Activated gamma-delta T cell treated with Interleukin-2 at 50 U/mL for 16 hours (primary cell): ENCODE results near the gene GARIN3.

Experiments used
- DNase-seq: peaks from one replicate; pipeline ENCODE4 v3.0.0-alpha.2; 2020

Gene GARIN3

DNA sequence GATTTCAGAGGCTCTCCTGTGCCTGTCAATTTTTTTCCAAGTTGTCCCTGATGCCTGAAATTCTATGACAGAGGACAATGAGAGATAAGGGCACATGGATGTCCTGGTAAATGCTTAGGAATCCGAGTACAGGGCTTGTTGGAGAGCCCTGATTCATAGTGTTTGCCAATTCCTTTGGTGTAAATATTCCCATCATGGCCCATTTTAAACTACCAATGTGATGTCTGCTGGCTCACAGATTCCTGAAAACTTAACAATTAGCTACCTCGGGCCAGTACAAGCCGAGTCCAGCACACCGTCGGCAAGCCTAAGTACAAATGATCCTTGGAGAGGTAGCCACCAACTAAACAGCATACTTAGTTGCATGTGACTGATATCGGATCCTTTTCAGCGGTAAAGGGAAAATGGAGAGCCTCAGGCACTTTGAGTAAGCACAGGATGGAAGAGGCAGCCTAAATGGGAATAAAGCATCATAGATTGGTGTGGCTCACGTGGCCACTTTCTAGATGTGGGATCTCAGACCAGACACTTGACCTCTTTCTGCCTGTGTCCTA lies 18.1 kb upstream of the GARIN3 start:
- DNase-seq, result no peak

DNA sequence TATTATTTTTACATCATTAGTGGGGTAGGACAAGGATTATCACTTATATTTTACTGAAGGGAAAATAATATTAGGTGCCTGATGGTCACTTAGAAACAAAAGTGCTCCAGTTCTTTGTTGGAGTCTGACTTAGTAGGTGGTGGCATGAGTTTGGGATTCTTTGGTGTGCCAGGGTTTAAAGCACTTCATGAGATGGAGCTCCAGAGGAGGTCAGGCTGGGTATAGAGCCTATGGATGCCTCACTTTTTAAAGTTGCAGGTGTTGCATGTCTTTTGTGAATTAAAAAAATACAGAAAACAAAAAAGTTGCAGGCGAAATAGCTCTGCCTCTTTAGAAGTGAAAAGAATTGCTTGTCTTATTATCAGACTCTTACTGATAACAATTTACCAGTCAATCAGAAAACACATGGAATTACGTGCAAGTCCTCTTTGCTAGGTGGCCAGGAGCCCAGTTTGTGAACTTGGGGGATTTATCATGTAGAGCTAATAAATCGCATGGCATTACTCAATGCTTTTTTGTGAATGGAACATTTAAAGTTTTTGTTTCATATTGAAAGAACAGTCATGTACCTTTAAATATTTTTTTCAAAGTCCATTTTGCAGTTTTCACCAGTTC lies 16.2 kb upstream of the GARIN3 start:
- DNase-seq, result no peak

DNA sequence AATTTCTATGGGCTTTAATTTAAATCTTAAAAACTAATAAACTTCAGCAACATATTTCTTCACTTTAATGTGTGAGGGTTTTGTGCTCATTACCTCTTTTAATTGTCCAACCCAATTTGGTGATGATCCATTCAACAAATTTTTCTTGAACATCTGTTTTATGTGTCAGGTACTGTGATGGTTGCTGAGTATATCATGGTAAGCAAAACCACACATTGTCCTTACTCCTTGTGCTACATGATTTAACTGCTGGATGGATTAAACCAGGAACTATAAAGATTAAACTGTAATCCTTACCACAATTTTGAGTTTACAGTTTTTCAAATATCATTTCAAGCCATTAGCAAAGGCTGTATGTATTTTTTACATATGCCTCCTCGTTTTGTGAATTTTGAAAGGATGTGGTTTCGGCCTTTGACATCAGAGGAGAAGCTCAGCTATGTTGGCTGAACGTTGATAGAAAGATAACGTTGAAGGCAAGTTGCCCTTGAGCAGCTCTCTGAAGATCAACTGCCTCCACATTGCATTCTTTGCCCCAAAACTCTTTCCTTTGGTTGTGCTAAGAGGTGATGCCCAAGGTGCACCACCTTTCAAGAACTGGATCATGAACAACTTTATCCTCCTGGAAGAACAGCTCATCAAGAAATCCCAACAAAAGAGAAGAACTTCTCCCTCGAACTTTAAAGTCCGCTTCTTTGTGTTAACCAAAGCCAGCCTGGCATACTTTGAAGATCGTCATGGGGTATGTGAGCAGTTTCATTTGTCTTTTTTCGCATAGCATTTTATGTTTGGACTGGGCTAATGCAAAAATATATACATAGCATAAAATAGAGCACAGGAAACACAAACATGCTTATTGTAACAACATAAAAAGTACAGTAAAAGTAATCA lies 14.6 kb upstream of the GARIN3 start, which contains the start of gene ITK:
Gene ITK, plus strand, starts transcription at position 467 of the 891 bp plus-strand sequence. Its CDS starts 138 bp downstream, at position 605.
- DNase-seq, result peak; percentile 46

- DNase-seq, result no peak
Observed at GRCh38 chr5:157178966-157179365, 12.9 kb upstream of the GARIN3 start.

- DNase-seq, result no peak
Observed at GRCh38 chr5:157177953-157178352, 11.9 kb upstream of the GARIN3 start.

DNA sequence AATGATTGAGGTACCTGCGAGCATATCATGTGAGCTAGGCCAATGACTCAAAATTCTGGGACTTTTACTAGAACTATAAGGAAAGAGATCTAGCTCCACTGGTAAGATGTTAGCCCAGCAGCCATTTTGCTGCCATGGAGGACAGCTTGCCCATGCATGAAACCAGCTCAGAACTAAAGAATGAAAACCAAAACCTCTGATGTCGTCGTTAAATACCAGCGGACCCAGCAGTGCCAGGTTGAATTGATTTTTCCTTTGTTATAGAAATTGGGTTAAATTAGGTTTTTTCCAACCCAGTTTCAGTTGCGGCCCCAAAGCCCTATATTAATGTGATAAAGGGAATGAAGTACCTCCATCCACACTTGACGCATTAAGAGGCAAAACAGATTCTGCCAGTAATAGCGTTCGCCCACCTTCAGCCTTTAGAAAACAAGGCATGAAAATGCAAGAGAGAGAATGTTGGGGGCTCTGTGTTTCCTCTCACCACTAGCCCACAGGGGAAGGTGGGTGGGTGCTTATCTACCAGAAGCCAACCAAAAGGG lies 9.1 kb upstream of the GARIN3 start:
- no peak for DNase-seq

DNA sequence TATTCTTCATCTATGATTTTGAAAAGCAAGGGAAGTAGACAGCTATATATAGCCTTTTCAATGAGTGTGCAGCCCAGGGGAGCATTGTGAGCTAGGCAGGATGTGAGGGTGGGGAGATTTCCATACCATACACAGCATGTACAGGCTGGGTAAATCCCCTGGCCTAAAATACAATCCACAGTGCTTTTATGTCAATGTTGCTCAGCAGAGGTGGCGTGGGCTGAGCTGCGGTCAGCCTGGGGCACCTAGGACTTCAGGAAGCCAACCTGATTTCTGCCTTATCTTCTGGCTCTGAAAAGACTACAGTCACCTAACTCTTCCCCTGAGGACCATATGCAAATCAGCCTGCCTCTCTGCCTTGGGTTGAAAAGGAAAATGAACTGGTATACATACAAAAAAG lies 6.3 kb upstream of the GARIN3 start:
- DNase-seq, result peak; percentile 42

- DNase-seq, result no peak
Observed at GRCh38 chr5:157168286-157168685, 2.2 kb upstream of the GARIN3 start.

- no peak for DNase-seq
Observed at GRCh38 chr5:157167214-157167621, 1.2 kb upstream of the GARIN3 start.

DNA sequence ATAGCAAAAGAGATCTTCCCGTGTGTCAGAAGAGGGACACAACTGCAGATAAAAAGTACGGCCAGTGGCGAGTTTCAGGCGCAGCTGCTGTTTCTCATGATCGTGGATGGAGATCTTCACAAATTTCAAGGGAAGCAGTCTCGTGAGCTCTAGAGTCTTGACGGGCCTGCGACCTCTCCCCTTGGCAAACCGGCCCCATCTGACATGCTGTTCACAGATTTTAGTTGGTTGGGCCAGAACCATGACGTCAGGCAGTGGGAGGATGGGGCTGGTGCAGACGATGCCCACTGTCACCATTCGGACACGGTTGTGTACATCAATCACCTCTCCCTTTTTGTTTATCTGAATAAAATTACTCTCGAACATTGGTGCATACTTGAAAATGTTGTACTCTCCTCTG lies 396 bp downstream of the GARIN3 start:
- DNase-seq, result no peak

DNA sequence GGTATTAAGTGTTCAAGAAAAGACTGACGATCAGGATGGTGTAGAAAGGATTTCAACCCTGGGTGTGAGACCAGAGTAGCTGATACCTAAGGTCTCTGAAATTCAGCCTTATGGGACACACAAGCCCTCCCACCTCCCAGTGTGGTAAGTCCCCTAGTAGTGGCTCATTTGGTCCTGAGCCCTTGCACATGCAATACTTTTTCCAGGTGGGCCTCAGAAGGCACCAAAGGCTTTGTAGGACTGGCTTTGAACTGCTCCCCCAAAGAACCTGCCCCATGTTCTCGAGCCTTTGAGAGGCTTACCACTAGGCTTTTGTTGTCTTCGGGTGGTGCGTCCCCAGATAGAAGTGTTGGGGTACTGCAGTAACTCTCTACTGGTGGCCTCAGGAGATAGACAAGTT lies 803 bp downstream of the GARIN3 start:
- no peak for DNase-seq

DNA sequence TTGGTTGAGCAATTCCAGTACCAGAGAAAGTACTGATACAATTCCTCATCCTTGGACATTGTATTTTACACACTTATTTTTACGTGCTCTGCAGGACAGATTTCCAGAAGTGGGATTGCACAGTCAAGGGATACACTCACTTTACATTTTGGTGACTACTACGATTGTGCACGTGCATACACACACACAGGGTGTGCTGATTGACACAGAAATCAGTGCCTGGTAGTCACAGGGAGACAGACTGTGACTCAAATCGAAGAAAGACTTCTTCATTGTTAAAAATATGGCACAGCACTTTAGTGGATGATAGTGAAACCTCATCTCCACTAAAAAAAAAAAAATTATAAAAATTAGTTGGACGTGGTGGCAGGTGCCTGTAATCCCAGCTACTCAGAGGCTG lies 1.5 kb downstream of the GARIN3 start:
- no peak for DNase-seq

GRCh38 chr5:157162919-157163510 lies 3.0 kb downstream of the GARIN3 start:
- no peak for DNase-seq

DNA sequence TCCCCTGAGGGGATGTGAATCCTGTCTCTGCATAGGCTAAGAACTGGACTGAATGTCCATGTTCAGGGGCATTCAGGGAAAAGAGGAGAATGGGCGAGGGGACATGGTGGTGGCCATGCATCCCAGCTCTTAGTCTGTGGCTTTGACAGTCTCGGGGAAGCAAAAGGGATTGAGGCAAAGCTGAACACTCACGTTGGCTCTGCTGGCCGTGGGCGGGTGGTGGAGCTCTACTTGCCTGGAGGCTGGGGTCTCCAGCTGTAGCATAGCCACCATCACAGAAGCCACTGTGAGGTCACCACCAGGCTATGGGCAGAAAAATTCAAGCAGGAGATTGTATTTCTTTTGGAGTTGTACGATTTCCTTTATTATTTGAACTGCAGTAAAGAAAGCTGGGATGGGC lies 4.1 kb downstream of the GARIN3 start:
- DNase-seq, result no peak

DNA sequence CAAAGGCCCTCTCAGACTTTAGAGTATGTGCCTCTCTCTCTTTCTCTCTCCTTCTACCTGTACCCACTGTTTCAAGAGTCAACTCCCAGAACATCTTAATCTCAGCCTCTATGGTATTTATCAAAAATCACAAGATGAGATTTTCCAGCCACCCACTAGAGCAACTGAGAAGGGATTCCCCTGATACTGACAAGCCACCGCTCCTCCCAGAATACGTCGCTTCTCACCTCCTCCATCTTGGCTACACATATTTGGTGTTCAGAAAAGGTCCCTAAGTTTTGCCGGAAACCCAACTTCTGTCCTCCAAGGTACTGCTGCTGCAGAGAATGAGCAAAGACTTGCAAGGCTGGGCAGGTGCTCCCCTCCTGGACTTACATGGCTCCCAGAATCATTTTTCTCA lies 6.1 kb downstream of the GARIN3 start:
- DNase-seq, result no peak

- no peak for DNase-seq
Observed at GRCh38 chr5:157159209-157159751, 6.8 kb downstream of the GARIN3 start.

DNA sequence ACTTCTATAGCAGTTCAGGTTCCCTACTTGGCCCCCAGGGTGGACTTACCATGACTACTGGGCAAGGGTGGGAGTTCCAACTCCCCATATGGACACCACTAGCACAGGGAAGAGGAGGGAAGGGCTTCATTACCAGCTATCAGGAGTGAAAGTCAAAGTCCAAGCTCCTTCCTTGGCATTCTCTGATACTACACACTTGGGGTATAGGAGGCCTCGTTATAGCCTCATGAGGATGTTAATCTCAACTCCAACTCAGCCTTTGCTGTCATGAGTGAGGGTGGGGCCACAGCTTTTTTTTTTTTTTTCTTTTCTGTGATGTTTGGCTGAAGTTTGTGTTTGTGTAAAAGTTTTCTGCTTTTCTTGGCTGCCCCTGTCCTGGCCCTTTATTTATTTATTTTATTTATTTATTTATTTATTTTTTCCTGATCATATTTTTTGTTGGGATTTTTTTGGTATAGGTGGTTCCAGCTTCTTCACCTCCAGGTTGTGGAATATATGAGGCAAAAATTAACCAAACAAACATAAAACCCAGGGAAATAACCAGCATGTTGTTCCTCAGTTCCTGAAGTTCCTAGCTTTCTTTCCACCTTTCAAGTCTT lies 8.7 kb downstream of the GARIN3 start:
- no peak for DNase-seq

DNA sequence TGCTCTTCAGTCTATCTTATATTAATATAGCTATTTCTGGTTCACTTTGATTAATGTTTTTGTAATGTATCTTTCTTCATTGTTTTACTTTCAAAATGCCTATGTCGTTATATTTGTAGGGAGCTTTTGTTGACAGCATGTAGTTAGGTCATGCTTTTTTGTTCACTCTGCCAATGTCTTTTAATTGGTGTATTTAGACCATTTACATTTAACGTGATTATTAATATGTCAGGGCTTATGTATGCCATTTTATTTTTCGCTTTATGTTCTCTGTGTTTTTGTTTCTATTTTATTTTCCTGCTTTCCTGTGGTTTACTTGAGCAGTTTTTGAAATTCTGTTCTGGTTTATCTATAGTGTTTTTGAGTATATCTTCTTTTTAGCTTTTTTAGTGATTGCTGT lies 10.8 kb downstream of the GARIN3 start:
- no peak for DNase-seq

DNA sequence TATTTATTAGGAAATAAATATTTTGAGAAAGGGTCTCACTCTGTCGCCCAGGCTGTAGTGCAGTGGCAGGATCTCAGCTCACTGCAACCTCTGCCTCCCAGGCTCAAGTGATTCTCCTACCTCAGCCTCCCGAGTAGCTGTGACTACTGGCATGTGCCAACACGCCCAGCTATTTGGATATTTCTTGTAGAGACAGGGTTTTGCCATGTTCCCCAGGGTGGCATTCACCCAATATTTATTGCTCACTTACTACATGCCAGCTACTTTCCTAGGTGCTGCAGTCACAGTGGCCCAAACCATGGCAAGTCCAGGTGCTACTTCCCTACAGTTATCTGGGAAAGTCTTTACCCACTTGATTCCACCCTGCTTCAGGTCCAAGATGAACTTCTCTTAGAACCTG lies 15.1 kb downstream of the GARIN3 start:
- no peak for DNase-seq

DNA sequence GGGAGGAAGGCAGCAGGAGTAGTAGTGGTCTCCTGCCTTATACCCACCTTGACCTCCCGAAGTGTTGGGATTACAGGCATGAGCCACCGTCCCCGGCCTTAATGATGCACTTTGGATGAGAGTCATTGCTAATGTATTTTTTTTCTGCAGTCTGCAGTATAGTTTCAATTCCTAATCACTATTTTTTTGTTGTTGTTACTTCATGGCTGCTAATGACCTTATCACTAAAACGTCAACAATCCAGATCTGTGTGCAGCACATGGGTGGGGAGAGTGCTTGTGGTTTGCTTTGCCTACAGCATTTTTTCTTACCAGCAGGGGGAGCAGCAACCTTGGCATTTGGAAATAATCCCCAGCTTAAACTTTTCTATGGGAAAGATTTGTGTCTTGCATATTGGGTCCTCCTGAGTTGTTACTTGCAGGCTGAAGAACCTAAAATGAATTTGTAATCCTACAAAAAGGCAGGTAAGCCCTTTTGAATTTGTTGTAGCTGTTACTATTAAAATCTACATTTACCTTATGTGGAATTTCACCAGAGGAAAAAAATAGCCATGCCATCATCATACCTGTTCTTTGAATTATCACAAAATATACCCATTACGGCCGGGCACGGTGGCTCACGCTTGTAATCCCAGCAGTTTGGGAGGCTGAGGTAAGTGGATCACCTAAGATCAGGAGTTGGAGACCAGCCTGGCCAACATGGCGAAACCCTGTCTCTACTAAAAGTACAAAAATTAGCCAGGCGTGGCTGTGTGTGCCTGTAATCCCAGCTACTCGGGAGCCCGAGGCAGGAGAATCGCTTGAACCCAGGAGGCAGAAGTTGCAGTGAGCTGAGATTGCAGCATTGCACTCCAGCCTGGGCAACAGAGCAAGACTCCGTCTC lies 17.1 kb downstream of the GARIN3 start:
- DNase-seq, result peak; percentile 83

GRCh38 chr5:157143127-157143971 lies 22.7 kb downstream of the GARIN3 start:
- peak; percentile 49 for DNase-seq
